ENCODE data around the gene TRIO.

DNA sequence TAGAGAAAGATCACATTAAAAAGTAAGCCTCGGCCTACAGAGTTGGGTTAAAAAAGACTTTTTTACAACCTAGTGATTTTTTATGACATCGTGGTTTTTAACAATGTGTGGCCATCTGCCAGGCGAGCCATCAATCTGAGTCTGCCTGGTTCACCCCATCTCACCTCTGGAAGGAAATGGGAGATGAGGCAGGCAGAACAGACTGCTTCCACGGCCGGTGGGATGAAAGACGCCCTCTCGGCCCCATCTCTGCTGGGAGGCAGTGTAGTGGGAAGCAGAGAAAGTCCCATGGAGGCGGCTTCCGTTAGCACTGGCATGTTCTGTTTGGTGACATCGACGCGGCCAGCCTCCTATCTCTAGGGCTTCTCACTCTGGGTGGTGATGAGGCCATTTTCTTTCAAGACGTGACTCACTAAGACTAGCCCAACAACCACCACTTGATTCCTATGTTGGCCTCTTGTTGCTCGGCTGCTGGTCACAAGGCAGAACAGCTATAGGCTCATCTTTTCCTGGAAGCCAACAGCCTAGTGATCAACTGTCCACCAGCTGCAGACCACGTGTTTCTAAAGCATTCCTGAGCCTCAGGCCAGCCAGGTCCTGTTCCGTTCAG, 306.0 kb downstream of the TRIO start:
- TF ChIP-seq SUZ12 (IDR thresholded peaks at IDR 0.05; ENCODE audit: extremely low read depth, insufficient read depth, insufficient read length) (no peak), YY1 (IDR thresholded peaks at IDR 0.05; ENCODE audit: insufficient read depth, insufficient read length) (no peak), ZNF274 (IDR thresholded peaks at IDR 0.05; ENCODE audit: low read depth, low read length) (no peak)
